Astrocyte of the cerebellum (primary cell): ENCODE measurements around the gene EXOSC9.
A peak's percentile ranks its signal among the peaks of the same experiment; 100 is the strongest.

Experiments
- DNase-seq: peaks from one replicate; pipeline ENCODE4 v3.0.0-alpha.2; 2011; ENCODE audit warnings: low read depth
- H3K4me3 ChIP-seq: 2 replicates; pipeline ENCODE4 v1.5.1; 2011; ENCODE audit warnings: mild to moderate bottlenecking, low read depth, low read length, moderate library complexity
- CTCF ChIP-seq: IDR thresholded peaks from 2 replicates; pipeline ENCODE4 v1.5.1; 2012; ENCODE audit warnings: low read length, low read depth, moderate library complexity, mild to moderate bottlenecking; ENCODE audit errors: missing control alignments
- in situ Hi-C: cut with HindIII; loops from 2 replicates; pipeline ENCODE4 v1.10.0; 2017; ENCODE audit warnings: low sequenced_read_pairs

The EXOSC9 gene

GRCh38 chr4:121801715-121802075 is 572 bp downstream of the EXOSC9 start:
- H3K4me3 ChIP-seq: peak overlapping the region; percentile 96
- no peak for DNase-seq
- in situ Hi-C loops: no loop called here
- TF ChIP-seq CTCF: no peak

GRCh38 chr4:121806411-121806810 is 5.3 kb downstream of the EXOSC9 start:
- in situ Hi-C loops: no loop called here
- TF ChIP-seq CTCF: no peak
- H3K4me3 ChIP-seq: no peak overlapping the region
- no peak for DNase-seq

- no peak for DNase-seq
- in situ Hi-C loops: no loop called here
- no peak for TF ChIP-seq CTCF
- H3K4me3 ChIP-seq: no peak overlapping the region
These were observed 10.0 kb downstream of the EXOSC9 start for GRCh38 chr4:121811122-121811521.

- in situ Hi-C loops: no loop called here
- H3K4me3 ChIP-seq: no peak overlapping the region
- TF ChIP-seq CTCF: no peak
- DNase-seq: no peak
These were observed 13.6 kb downstream of the EXOSC9 start for GRCh38 chr4:121814756-121815155.

- in situ Hi-C loops: no loop called here
- no peak for TF ChIP-seq CTCF
- no peak for DNase-seq
- no peak overlapping the region for H3K4me3 ChIP-seq
These were observed 15.9 kb downstream of the EXOSC9 start for GRCh38 chr4:121817006-121817405.

- in situ Hi-C loops: no loop called here
- no peak for DNase-seq
- TF ChIP-seq CTCF: no peak
- no peak overlapping the region for H3K4me3 ChIP-seq
These were observed 16.6 kb downstream of the EXOSC9 start for GRCh38 chr4:121817701-121818100.

GRCh38 chr4:121818215-121818614 is 17.1 kb downstream of the EXOSC9 start:
- no peak for TF ChIP-seq CTCF
- no peak for DNase-seq
- H3K4me3 ChIP-seq: no peak overlapping the region
- in situ Hi-C loops: no loop called here
